ENCODE results near the gene AKT2. TPM values are rescaled to one million over a fixed set of nuclear protein-coding genes. Genes with fewer than 3 reads are reported as not detected.

AKT2 gene
- polyA plus RNA-seq, 1 donor, result 191 TPM

DNA sequence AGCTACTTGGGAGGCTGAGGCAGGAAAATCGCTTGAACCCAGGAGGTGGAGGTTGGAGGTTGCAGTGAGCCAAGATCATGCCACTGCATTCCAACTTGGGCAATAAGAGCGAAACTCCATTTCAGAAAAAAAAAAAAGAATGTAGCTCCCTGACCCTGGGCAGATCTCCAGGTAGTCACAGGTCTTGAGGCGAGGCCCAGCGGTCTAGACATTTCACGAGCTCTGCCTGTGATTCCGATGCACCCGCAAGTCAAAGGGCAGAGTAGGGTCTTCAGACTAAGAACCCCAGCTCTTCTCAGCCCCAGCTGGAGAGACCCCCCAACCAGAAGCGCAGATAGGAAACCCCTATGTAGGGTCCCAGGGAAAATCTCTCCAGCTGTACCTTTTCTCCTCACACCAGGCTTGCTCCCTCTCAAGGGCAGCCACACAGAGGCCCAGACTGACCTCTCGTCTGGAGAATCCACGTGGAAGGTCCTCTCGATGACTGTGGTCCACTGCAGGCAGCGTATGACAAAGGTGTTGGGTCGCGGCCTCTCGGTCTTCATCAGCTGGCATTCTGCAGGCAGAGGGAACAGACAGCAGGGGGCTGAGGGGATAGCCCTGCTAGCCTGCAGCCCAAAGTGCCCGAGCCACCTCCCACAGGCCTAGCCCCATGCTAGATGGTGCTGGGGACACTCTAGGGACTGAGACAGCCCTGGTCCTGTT is 30.3 kb downstream of the AKT2 start:
- DNase-seq, result no peak

DNA sequence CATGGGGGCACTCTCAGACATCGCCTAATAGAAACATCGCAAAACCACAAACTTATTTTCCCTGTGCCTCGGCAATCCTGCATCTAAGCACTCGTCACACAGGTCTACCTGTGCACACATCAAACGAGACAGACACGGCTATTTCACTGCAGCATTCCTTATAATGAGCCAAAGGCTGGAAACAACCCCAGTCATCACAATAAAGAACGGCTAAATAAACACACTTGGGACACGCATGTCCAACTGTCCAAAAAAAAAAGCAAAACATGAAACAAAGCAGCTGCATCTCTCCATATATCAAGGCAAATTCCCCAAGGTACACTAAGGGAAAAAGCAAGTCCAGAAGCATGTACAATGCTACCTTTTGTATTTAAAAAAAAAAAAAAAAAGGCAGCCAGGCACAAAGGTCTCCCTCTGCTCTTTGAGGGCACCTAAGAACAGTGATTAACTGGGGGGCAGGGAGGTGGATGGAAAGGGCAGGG is 31.5 kb downstream of the AKT2 start:
- DNase-seq, result no peak

DNA sequence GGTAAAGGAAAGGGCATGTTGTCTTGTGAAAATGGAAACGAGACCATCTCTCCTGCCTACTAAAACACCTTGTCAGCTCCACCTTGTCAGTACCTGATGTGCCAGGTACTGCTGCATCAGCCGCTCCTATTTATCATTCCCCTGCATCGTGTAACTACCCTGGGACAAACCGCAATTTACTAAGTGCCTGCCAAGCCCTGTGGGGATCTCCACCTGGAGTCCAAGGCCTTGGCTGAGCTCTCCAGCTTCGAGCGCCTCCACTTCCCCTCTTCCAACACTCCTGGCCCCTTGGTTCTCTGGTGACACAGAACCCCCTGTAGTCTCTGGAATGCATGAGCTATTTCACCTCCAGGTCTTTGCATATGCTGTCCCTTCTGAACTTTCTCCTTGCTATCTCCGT is 32.8 kb downstream of the AKT2 start:
- DNase-seq, result no peak

DNA sequence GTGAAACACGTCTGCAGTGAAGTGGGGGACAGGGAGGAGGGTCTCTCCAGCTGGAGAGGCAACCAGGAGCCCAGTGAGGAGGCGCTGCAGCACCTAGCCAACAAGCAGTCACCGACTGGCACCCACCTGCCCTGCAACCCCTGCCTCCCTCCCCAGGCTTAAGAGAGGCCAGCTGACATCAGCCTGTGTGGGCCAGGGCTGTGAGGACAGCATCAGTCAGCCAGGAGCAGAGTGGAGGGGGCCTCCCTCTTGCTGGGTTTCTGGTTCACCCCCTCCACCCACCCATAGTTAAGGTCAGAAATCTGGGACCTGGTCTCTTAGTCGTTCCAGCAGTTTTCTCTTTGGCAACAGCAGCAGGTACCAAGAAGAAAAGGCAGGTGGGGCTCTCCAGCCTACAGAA is 33.2 kb downstream of the AKT2 start:
- DNase-seq, result no peak

DNA sequence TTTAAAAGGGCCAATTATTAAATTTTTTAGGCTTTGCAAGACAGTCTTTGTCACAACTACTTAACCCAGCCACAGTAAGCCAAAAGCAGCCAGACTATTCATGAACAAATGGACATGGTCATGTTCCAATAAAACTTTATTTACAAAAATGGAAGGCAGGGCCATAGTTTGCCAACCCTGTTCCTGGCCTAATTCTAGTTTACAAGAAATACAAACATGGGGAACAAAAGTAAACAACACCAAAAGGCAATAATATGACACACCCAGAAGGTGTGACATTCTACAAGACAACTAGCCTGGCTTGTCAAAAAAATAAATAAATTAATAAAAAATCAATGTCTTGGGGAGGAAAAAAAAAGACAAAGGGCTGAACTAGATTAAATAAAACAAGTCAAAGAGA is 33.9 kb downstream of the AKT2 start:
- DNase-seq, result no peak

DNA sequence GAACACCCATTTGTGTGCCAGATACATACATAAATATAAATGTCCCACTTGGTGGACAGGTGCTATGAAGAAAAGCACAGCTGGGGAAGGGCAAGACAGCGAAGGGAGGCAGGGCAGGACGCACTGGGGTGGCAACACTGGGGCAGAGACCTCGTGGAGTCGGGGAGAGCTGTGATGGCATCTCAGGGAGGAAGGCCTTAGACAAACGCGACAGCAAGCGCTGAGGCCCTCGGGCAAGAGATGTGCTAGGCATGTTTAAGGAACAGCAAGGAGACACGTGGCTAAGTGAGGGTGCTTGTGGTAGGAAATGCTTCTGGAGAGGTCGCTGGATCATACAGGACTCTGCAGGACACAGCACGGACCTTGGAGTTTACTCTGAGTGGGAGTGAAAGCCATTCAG is 35.4 kb downstream of the AKT2 start:
- DNase-seq, result no peak

DNA sequence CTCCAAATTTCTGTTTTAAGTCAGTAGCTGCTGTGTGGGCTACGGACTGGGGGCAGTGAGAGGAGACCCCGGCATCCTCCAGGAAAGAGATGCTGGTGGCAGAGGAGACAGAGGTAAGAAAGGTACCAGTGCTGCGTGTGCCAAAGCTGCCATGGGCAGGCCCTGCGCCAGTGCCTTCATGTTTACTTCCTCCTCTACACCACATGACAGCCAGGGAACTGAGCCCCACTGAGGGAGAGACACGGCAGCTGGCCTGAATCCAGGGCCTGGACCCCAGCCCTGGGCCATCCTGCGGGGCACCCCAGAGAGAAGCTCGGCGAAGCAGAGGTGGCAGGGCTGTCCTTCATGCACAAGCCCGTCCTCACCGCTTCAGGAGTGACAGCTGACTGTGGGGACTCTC is 35.9 kb downstream of the AKT2 start:
- no peak for DNase-seq

DNA sequence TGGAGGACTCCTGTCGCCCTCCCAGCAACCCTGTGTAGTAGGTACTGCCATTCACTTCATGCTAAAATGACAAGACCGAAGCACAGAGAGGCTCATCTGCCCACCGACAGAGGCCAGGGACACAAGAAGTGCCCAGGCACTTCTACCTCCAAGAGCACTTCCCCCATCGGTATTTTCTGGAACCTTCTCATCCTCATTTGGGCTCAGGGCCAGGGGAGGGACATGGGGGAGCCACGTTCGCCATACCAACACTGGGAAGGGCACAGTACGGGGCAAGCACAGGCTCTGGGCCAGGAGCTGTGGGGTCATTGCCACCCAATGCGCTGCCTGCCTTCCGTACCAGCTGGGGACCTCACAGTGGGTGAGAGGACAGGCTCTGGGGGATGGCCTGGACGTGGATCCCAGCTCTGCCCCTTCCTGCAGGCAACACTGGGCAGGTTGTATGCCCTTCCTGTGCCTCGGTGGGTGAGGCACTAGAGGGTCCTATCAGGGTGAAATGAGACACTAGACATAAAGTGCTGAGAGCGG is 37.3 kb downstream of the AKT2 start:
- DNase-seq, result no peak

DNA sequence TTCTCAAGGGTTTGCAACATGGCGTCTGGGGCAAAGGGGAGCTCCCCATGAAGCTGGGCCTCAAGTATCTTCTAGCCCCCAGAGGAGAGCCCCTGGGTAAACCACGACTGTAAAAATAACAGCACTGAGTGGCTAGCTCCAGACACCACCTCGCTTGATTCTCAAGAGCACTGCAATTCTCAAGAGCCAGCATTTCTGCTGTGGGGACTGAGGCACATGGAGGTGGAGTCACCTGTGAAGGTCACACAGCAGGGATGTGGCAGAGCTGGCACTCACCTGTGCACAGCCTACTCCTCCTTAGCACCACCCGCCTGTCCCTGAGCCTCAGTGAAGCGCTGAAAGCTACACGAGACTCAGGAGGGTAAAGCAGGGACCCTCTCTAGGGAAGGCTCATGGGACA is 38.0 kb downstream of the AKT2 start:
- DNase-seq, result no peak

DNA sequence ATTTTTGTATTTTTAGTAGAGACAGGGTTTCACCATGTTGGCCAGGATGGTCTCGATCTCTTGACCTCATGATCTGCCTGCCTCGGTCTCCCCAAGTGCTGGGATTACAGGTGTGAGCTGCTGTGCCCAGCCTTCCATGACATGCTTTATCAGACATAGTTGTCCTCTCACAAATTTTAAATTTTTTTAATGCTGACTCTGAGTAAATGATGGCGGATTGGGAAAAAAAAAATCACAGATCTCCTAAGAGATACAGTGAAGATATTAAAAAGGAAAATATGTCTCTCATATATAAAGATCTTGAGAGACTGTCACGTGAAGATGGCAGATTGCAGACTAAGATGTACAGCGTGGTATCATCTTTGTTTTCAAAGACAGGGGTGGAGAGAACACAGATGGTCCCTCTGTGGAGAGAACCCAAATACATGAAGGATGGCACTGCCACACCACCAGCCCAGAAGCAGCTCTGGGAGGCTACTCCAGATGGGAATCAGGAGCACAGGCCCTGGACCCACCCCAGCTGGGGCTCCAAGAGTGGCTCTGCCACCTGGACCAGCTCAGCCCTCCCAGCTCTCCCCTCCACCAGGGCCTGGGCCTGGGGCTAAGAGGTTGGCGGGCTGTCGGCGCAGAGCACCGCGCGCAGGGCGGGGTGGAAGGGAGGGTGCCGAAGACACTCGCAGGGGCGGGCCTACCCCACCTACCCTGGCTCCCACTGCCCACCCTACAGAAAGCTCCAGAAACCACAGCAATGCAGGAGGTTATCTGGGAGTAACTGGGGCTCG is 38.7 kb downstream of the AKT2 start:
- DNase-seq, result no peak

DNA sequence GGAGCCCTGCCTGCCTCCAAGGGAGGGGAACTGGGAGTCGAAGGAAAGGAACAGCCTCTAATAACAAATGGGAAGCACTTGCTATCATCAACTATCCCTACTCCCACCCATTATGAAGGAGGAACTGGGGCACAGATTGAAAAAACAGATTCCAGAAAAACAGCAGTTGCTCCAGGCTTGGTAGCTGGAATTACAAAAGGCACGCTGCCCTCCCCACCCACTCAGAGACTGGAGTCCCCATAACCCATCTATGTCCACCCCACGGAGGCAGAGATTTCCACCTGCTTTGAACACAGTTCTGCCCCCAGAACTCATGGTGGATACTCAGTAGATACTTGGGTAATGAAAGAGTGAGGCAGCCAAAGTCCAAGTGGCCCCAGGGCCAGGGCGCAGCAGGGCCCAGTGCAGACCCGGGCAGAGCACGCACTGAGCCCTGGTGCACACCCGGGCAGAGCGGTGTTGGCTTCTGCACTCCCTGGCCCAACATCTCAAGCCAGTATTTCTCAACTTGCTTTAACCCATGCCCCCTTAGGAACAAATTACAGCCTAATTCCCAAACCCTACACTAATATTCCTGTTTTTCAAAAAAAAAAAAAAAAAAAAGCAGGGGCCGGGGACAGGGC is 39.5 kb downstream of the AKT2 start:
- no peak for DNase-seq

DNA sequence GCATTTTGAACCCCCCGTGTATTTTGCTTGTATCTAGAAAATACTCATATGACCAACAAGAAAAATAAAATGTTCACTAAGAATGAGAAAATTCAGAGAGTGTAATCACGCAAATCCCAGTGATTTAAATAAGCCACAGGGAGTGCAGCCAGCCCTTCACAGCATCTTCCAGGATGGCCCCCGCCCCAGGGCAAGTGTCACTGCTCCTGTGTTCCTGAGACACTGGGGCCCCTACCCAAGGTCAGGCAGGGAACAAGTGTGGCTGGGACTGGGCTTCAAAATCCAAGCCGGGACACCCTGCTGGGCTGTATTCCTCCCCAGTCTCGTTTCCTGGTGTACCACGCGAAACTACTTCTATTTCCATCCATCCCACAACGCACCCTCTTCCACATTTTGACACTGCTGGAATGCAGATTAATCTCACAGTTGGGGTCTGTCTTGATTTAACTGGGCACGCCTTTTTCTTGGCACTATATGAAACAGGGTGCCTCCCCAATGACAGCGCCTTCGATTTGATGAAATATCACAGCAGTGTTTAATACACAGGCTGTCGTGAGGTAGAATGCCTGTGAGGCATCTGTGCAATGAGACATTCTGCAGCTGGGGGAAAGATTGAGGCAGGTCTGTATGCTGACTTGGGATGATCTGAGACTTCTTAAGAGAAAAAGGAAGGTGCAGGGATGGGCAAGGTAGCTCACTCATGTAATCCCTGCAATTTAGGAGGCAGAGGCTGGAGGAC is 40.4 kb downstream of the AKT2 start:
- DNase-seq, result no peak

DNA sequence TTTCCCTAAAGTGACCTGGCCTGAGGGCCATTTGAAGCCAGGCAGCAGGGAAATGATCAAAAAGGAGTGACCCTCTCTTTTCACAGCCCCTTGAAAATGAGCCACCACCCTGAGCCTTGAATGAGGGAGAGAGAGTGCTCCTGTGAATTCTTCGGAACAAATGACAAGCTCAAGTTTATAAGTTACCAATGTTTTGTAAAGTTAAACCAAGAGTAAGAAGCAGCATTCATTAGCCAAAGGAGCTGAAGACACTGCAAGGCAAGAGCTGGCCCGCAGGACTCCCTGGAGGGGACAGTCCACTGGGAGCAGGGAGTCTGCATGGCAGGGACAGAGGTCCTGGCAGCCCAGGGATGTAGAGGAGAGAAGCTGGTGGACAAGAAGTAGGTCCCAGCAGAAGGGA is 42.0 kb downstream of the AKT2 start:
- DNase-seq, result no peak

DNA sequence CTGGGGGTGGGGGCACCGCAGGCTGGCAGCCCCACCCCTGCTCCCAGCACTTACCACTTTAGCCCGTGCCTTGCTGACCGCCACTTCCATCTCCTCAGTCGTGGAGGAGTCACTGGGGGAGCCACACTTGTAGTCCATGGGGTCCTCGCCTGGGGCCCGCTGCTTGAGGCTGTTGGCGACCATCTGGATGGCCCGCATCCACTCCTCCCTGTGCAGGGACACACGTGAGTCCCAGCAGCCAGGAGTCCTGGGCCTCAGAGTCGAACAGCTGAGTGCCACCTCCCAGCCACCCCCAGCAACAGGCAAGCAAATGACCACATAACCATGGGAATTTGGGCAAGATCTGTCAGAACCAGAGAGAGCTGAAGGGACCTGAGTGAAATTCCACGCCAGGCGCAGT is 42.7 kb downstream of the AKT2 start:
- no peak for DNase-seq

DNA sequence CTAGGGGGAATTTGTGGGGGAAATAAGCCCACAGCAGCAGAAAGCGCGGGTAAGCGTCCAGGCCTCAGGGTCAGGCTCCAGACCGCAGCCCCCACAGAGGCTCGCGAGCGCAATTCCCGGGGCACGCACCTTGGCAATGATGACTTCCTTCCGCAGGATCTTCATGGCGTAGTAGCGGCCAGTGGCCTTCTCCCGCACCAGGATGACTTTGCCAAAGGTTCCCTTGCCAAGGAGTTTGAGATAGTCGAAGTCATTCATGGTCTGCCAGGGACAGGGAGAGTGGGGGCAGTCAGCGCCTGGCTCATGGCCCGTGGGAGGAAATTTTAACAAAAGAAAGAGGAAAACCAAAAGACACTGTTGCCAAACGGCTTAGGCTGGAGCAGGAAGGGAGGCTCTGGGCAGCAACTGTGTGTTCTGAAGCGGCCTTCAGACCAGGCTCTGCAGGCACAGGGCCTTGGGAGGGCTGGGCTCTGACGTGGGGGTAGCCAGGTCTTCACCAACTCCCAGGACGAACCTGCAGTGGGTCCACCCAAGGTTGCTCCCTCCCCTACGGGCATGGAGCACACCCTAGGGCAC is 43.2 kb downstream of the AKT2 start:
- DNase-seq, result no peak

DNA sequence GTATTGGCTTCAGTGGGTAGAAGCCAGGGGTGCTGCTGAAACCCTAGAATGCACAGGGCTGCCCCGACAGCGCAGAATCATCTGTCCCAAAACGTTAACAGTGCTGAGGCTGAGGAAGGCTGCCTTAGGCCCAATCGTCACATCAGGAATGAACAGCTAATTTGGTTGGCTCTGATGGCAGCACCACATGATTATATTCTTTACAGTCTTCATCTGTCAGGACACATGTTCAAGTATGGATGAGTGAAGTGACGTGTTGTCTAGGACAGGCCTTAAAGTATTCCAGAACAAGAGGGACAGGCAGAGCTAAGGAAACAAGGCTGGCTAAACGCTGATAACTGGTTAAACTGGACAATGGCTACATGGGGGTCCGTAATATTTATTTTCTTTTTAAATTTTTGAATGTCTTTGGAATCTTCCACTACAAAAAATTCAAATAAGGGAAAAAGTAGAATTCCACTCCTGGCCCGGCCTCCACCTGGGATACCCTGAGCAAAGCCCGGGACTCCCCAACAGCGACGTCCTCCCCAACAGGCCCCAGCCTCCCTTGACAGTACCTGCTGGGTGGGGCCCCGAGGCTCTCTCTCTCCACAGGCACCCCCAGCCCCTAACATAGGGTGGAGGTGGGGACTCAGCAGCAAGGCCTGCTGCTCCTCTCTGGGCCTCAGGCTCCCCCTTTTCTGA is 43.9 kb downstream of the AKT2 start:
- DNase-seq, result no peak

DNA sequence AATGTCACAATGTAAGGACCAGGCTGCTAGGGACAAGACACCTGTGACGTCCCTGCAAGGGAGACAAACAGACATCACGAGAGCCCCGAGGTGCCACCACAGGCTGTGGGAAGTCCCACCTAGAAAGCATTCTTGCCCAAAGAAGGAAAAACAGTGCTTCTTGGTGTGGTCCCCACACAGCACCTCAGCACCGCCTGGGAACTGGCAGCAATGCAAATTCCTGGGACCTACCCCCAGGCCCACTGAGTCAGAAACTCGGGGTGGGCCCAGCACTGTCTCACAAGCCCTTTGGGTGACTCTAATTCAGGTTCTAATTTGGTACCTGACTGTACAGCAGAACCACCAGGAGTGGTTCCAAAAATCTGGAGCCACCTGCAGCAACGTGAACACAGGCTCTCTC is 44.8 kb downstream of the AKT2 start:
- no peak for DNase-seq

DNA sequence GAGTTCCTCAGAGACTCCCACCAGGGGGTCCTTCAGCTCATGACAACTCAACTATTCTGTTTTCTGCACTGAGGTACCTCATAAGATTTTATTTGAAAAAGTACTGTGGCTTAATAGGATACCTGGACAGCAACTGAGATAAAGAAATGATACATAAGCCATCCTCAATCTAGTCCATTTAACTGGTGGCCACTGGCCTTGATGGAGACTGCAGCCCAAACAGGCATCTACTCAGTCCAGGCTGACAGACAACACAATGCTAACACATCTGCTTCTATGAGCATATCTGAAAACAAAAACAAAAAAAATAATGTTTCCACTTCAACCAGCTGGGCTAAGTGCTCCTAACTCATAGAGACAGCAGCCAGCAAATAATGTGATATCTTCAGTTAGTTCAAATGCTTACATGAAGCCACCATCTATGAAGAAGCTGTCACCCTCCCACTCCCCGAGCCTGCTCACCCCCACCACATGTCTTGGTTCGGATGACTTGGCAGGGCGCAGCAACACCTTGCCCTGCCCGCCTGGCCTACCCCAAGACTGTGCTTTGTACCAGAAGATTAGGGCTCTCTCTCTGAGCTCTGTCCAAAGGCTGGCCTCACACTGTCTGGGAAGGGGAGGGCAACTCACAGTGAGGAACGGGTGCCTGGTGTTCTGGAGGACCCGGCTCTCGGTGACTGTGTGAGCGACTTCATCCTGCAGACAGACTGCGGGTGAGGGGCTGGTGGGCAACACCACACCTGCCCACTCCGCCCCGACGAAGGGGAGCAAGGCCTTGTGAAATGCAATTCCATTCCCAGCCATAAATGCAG is 45.5 kb downstream of the AKT2 start:
- DNase-seq, result no peak

DNA sequence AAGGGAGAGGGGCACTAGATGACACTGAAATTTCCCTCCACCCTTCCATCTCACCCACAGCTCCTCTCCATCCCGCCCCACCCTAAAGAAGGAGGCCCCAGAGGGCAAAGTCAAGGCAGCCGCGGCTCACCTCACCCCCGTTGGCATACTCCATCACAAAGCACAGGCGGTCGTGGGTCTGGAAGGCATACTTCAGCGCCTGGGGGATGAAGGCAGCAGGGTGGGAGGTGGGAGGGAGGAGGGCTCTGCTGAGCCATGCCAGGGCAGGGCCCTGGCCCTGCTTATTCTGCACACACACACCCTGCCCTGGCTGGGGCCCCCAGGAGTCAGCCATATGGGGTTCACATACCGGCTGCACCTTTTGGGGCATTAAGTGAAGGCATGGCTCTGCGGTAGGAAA is 46.4 kb downstream of the AKT2 start:
- no peak for DNase-seq

DNA sequence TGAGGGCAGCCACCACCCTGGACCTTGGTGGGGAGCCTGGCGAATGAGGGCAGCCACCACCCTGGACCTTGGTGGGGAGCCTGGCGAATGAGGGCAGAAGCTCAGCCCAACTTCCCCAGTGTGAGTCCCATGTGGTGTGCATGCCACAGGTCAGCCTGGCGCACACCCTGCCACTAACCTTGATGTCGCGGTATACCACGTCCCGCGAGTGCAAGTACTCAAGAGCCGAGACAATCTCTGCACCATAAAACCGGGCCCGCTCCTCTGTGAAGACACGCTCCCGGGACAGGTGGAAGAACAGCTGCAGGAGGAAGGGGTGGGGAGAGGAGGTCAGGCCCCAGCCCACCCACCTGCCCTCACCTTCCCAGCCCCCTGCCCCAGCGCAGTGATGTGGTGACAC is 47.4 kb downstream of the AKT2 start:
- no peak for DNase-seq

DNA sequence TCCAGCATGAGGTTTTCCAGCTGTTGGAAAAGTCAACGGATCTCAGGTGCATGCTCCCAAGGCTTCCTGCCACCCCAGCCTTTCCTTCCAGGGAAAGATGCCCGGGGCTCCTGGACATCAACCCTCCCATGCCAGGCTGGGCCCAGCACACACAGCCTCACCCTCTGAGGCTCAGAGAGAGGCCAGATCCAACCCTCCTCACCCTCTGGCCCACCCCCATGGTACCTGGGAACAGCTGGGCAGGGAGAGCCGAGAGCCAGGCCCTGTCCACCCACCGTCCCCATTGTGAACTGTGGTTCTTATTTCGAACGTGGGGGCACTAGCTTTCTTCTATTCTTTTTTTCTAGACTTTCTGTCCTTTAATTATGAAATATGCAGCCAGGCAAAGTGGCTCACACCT is 48.8 kb downstream of the AKT2 start:
- DNase-seq, result no peak
